ENCODE data around the gene CPLX4. TPM values are rescaled to one million over a fixed set of nuclear protein-coding genes. Genes with fewer than 3 reads are reported as not detected.

Gene CPLX4
- total RNA-seq, 5 donors from 2014 or later (not counting 1 experiment from before 2014, with no cell fraction given), result not detected

- ChIA-PET CTCF (no interaction called here), POLR2A (no interaction called here)
- WGBS (ENCODE audit: insufficient coverage), result 68% methylated on average over 2 of the region's 4 CpGs
- Histone ChIP-seq H3K4me1 (ENCODE audit: control insufficient read depth in 1 of 2, extremely low read depth in 1 of 2, insufficient read depth in 2 of 2, low read length in 2 of 2) (no peaks in the 10 kb centered on the region), H3K4me3 (ENCODE audit: control insufficient read depth in 1 of 2, extremely low read depth in 1 of 2, low read length in 1 of 2) (no peak overlapping the region), H3K27ac (ENCODE audit: low read length) (no peak overlapping the region), H3K36me3 (ENCODE audit: control insufficient read depth in 2 of 2, extremely low read depth in 1 of 2, insufficient read depth in 1 of 2, low read length in 1 of 2) (no peaks in the 10 kb centered on the region), H3K27me3 (replicated peaks in 1 of 2; ENCODE audit: control insufficient read depth in 2 of 2, extremely low read depth in 1 of 2, insufficient read depth in 2 of 2, low read length in 1 of 2) (peaks cover 8 to 10% of the 10 kb centered on the region in 2 experiments), H3K9me3 (no peaks in the 10 kb centered on the region)
- Mint-ChIP-seq H3K9me3 (no peaks in the 10 kb centered on the region), H3K4me3 (no peak overlapping the region), H3K27ac (no peak overlapping the region), H3K36me3 (no peaks in the 10 kb centered on the region), H3K27me3 (peaks cover 47 to 51% of the 10 kb centered on the region in 2 donors), H3K4me1 (no peaks in the 10 kb centered on the region)
- DNase-seq, result no peak
- ATAC-seq (replicated peaks in 1 of 4), result no peak
These were observed 71.7 kb downstream of the CPLX4 start for GRCh38 chr18:59246796-59247195.

Other genes starting within 250 kb of the CPLX4 start
- gene SEC11C, start 178.8 kb downstream of the CPLX4 start, total RNA-seq, result 10 to 100 TPM; 44.9 to 64.6 (median 51.0) TPM
- not detected for gene GRP, start 98.5 kb downstream of the CPLX4 start, total RNA-seq
- gene RAX, start 45.2 kb downstream of the CPLX4 start, total RNA-seq, result not detected
- 10 to 100 TPM; 34.4 to 52.5 (median 48.3) TPM for gene LMAN1, start 40.6 kb upstream of the CPLX4 start, total RNA-seq